ENCODE measurements around the gene UMODL1. TPM values are rescaled to one million over a fixed set of nuclear protein-coding genes. Genes with fewer than 3 reads are reported as not detected.

UMODL1 gene
- total RNA-seq, 1 donor from 2014 or later, result 0.09 TPM

DNA sequence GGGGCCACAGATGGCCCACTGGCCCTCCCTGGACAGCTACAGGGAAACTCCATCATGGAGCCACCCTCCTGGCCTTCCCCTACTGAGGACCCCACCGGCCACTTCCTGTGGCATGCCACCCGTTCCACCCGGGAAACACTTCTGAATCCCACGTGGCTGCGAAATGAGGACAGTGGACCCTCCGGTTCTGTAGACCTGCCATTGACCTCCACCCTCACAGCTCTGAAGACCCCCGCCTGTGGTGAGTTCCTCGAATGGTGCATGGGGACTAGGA is 40.3 kb downstream of the UMODL1 start:
- intact Hi-C loops (cut with micrococcal nuclease), result no loop called here

DNA sequence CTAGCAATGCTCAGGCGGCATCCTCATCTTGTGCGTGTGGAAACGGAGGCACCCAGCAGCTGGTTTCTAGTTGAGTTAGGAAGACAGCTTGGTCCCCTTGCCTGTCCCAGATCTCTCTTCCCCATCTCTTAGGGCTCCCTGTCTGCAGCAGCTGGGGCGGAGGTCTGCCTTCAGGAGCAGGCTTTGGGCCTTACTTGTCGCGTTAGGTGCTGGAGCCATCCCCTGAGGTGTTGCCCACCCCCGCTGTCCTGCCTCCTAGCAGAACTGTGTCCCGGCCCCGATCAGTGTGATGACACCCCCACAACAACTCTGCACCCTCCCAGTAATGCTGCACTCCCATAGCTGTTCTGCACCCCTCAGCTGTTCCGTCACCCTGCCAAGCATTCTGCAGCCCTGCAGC is 40.7 kb downstream of the UMODL1 start:
- intact Hi-C loops (cut with micrococcal nuclease), result no loop called here

DNA sequence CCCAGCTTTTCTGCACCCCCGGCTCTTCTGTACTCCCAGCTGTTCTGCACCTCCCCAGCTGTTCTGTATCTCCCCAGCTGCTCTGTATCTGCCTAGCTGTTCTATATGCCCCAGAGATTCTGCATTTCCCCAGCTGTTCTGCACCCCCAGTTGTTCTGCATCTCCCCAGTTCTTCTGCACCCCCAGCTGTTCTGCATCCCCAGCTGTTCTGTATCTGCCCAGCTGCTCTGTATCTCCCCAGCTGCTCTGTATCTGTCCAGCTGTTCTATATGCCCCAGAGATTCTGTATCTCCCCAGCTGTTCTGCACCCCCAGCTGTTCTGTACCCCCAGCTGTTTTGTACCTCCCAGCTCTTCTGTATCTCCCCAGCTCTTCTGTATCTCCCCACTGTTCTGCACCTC is 41.1 kb downstream of the UMODL1 start:
- intact Hi-C loops (cut with micrococcal nuclease), result no loop called here

DNA sequence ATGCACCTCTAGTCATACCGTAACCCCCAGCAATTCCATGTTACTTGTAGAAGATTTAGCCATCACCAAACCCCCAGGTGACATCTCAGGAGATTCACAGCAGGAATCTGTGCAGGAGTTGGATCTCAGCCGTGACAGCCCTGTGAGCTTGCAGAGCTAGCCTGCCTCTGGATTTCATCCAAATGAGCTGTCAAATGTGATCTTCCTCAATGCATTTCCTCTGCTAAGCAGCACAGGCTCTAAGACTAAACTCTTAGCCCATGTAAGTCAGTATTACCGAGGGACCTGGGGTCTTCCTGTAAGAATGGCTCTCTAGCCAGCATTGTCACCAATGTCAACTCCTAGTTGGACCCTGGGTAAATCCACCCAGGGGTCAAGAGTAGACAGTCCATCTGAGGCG is 41.7 kb downstream of the UMODL1 start:
- intact Hi-C loops (cut with micrococcal nuclease), result no loop called here

DNA sequence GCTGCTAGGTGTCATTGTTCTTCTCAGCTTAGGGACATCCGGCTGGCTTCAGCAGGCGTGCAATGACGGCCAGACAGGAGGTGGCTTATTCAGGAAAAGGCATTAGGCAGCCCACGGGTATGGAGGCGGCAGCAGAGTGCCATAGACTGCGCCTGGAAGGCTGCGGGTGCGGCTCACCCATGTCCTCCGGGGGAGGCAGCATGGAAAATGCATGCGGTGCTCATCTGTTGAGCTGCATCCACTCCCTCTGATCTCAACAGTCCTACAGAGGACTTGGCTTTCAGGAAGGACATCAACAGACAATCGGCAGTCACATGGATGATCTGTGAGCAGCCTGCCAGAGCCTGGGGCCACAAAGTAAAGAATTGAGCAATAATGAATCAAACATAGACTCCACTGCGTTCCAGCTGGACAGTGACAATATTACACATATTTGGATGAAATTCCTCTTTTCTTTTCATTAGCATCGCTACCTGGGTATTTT is 42.9 kb downstream of the UMODL1 start:
- intact Hi-C loops (cut with micrococcal nuclease), result no loop called here

DNA sequence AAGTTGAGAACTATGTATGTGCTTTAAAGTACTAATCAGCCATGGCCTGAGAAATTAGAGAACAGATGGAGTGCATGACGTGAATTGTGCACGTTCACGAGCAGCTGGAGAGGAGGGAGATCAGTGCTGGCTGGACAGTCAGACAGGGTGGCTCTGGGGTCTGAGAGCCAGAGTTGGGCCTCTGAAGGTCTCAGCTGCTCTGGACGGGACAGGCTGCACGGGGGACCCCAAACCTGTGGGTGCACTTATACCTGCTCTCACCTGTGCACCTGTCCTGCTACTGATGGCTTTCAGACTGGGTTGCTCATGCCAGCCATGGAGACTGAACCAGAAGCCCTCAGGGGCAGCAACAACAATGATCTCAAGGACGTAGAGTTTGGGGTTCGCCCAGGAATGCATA is 43.5 kb downstream of the UMODL1 start:
- intact Hi-C loops (cut with micrococcal nuclease), result loop anchor here (5.0 kb wide), 1 partner anchor 237 kb away; the partner anchor contains the start of gene PRDM15

DNA sequence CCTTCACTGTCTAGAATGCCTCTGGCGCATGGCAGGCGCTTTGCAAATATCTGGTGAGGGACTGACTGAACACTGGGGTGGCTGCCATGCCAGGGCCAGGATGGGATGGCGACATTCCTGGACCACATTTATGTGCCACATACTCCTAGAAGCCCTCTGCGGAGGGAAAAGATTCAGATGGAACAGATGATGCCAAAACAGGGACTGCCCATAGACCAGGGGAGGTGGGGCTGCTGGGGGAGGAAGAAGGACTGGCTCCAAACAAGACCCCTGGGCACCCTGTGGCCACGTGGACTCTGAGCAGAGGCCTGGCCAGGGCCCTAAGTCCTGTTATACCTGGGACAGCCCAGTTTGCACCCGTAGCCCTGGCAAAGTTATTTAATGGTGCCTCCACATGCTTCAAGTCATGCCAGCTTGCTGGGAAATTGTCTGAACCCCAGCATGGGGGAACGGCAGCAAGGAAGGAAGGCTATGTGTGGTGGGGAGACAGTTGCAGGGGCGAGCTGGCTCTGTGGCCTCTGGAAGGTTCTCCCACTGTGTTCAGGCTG is 44.1 kb downstream of the UMODL1 start:
- intact Hi-C loops (cut with micrococcal nuclease), result loop anchor here (5.0 kb wide), 1 partner anchor 238 kb away; the partner anchor contains the start of gene PRDM15

DNA sequence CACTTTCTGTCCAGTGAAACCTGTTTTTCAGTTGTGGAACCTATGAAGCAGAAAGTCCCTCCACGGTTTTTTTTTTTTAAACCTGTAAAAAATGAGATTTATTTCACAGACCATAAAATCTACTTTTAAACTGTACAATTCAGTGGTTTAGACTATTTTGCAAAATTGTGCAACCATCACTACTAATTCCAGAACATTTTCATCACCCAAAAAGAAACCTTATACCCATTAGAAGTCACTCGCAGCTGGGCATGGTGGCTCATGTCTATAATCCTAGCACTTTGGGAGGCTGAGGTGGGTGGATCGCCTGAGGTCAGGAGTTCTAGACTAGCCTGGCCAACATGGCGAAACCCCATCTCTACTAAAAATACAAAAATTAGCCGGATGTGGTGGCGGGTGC is 45.4 kb downstream of the UMODL1 start:
- intact Hi-C loops (cut with micrococcal nuclease), result loop anchor here (2.0 to 5.0 kb wide), 2 partner anchors 239 to 506 kb away; partner anchors contain the start of gene PRDM15

DNA sequence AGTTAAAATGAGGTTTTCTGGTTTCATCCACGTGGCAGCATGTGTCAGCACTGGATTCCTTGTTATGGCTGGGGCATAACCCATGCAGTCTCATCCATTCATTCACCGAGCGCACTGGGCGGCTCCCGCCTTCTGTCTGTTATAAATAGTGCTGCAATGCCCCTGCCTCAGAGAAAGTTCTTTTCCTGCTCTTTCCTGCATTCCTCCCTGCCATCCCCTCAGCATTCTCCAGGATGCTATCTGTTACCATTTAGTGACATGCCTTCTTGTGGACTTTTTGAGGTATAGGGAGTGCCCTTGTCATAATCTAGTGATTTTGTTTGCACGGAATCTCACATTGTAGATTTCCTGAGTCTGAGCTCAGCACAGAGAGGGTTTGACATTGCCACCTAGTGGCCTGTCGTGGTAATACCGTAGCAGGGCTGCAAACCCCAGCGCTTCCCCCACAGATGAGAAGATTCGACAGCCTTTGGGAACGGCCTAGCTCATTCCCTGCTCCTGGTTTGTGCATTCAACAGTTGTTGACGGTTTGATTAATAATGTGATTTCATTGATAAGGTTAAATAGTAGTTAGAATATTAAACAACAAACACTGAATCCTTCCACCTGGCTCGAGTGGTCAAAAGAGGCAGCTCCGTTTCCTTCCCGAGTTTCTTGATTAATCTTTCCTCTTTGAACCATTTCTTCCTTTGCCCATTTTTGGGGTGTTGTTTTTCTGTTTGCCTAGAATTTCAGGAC is 46.3 kb downstream of the UMODL1 start:
- intact Hi-C loops (cut with micrococcal nuclease), result loop anchor here (1.0 to 5.0 kb wide), 3 partner anchors 240 to 507 kb away; partner anchors contain the start of gene PRDM15

DNA sequence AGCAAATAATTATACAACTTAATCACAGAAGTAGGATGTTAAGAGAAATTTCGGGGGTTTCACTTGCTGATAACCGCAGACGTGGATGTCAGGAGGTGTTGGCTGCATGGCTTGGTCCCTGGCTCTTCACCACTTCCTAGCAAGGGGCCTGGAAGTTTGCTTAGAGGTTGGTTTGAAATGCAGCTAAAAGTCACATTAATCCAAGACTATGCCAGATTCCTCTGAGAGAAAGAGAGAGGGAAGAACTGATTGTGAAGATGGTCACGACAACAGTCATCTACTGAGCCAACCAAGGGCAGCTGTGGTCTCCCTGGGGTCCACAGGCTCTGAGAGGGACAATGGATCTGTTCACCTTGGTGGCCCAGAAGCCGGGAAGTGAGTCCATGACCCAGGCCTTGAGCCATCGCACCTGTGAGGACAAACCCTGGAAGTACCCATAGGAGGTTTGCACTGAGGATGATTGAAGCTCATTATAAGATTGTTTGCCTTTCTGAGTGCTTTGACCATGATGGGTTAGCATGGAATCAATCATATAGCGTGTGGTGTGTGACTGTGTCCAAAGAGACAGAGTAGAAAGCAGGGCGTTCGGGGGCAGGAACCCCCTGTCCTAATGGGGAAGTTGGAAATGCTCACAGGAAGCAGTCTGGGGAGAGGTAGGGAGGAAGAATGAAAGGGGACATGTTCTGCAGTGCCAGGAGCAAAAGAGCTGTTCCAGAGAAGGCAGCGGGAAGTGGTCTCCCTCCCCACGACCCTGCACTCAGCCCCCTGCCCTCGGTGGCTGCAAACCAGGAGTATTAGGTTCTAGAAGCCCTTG is 47.1 kb downstream of the UMODL1 start:
- intact Hi-C loops (cut with micrococcal nuclease), result loop anchor here (1.0 to 5.0 kb wide), 3 partner anchors 241 to 507 kb away; partner anchors contain the start of gene PRDM15

DNA sequence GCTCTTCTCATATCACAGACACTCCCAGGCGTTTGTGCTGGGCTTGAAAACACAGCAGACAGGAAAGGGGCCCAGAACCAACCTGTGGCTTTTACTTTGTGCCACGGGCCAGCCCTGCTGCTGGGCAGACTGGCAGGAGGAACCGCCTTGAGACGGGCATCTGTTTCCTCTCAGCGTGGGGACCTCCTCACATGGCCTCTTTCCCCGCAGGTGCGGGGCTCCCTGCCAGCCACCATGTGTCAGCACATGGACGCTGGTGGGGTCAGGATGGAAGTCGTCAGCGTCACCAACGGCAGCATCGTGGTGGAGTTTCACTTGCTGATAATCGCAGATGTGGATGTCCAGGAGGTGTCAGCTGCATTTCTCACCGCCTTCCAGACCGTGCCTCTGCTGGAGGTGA is 47.8 kb downstream of the UMODL1 start:
- intact Hi-C loops (cut with micrococcal nuclease), result loop anchor here (5.0 kb wide), 1 partner anchor 242 kb away; the partner anchor contains the start of gene PRDM15

DNA sequence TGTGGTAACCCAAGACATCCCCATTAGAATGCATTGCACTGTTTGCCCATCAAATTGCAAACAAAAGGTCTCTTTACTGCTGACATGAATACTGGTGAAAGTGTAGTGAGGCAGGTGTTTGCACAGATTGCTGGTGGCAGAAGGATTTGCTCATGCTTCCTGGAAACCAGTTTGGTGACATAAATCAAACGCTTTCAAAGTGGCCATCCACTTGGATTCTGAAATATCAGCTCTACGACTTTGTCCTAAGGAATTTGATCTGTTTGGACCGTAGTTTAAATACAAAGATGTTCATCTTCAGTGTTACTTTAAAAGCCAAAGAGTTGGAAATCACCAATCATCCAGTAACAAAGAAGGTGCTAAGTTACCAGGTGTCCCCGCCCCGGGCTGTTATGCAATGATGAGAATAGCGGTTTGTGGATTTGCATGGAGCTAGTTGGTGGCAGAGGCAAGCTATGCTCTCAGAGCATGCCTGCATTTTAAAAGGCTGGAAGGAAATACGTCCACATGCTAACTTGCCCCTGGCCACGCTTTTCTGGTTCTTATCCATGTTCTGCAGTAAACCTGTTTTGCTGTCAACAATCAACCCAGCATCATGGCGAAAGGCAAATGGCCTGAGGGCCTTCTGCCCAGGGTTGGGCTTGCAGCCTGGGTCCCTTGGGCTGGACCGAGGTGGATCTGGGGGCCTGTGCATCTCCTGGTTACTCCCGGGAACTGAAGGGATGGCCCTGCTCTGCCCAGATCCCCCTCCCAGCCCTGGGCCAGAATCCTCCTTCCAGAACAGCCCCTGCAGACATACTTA is 49.2 kb downstream of the UMODL1 start:
- intact Hi-C loops (cut with micrococcal nuclease), result no loop called here

DNA sequence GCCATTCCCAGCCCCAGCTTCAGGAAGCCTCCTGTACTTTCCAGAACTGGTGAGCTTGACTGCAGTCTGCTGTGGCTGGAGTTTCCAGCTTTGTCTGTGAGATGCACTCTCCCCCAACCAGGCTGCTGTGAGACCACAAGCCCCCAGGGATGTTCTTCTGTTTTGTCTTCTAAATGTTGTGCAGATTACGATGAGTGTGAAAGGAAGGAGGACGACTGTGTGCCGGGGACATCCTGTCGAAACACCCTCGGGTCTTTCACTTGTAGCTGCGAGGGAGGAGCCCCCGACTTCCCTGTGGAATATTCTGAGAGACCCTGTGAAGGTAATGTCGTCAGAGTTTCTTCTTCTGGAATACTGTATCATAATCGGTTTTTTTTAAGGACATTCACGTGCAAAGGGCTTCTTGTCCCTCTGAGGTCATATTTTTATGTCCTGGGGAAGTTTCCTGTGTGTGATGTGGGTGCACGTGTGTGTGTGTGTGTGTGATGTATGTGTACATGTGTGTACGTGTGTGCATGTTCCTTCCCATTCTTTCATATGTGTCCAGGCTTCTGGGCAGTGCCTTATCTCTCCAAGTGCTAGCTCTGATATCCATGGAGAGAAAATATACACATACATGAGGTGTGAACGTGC is 49.9 kb downstream of the UMODL1 start:
- intact Hi-C loops (cut with micrococcal nuclease), result no loop called here

DNA sequence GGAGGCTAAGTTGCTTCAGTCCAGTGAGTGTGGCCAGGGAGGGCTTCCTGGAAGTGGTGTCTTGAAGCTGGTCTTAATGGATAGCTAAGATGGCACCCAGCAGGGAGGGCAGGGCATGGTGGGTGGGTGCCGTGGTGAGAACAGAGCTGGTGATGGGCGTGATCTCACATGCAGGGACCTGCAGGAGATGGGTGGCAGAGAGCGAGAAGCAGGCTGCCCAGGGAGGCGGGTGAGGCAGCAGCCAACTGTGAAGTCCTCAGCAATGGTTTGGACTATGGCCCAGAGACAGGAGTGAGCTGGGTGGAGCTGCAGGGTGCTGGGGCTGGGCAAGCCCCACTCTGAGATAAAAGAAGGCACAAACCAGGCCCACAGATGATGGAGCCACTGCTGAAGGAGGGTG is 50.7 kb downstream of the UMODL1 start:
- intact Hi-C loops (cut with micrococcal nuclease), result no loop called here

DNA sequence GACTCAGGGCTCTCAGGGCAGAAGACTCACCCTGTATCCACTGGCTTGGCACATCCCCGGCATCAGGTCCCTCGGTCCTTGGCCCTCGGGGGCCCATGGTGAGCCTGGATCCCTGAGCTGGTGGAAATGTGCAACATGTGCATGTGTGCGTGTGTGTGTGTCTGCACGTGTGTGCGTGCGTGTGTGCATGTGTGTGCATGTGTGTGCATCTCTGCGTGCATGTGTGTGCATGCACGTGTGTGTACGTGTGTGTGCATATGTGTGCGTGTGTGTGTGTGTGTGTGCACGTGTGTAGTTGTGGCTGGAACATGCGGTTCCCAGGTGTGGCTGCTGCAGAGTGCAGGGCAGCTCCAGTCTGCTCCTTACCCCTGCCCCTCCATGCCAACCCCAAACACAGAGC is 51.3 kb downstream of the UMODL1 start:
- intact Hi-C loops (cut with micrococcal nuclease), result no loop called here

DNA sequence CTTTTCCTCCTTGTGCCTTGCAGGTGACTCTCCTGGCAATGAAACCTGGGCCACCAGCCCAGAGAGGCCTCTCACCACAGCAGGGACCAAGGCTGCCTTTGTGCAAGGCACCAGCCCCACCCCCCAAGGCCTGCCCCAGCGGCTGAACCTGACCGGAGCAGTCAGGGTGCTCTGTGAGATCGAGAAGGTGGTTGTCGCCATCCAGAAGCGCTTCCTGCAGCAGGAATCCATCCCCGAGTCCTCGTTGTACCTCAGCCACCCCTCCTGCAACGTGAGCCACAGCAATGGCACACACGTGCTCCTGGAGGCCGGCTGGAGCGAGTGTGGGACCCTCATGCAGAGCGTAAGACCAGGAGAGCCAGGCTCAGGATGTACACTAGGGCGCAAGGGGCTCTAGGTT is 51.7 kb downstream of the UMODL1 start:
- intact Hi-C loops (cut with micrococcal nuclease), result no loop called here

DNA sequence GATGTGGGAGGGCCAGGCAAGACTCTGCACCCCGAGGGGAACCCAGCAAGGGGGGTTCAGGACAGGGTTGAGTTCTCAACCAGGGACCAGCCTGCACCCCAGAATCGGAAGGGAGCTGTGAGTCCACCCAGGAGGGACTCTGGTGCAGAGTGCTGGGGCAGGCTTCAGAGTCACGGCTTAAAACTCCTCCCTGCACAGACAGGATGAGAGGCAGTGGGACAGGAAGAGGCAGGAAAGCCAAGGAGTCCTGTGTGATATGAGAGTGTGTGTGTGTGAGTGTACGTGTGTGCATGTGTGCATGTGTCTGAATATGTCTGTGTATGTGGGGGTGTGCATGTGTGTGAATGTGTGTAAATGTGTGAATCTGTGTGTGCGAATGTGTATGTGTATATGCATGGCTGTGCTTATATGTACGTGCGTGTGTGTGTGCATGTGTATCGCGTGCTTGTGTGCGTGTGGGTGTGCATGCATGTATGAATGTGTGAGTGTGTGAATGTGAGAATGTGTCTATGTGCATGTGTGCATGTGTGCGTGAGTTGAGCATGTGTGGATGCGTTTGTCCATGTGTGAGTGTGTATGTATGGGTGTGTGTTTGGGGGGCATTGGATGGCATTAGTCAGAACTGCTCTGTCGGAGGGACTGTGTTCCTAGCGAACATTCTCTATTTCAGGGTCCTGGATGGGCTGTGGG is 52.2 kb downstream of the UMODL1 start:
- intact Hi-C loops (cut with micrococcal nuclease), result no loop called here

DNA sequence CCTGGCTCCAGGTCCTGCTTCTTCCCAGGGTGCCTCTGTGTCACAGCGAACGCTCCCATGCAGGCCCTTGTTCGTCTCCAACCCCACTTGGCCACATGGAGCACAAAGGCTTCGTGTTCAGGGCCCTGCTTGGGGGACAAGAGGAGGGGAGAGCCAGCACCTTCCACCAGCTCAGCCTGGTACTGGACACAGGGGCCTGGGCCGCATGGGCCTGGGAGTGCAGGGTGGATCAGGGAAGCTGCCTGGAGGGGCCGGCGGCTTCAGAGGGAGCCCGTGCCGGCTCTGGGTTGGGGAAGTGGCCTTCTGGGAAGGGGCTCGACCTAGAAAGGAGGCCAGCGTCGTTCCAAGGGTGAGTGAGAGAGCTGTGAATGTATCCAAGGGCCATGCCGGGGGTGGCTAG is 53.0 kb downstream of the UMODL1 start:
- intact Hi-C loops (cut with micrococcal nuclease), result no loop called here

DNA sequence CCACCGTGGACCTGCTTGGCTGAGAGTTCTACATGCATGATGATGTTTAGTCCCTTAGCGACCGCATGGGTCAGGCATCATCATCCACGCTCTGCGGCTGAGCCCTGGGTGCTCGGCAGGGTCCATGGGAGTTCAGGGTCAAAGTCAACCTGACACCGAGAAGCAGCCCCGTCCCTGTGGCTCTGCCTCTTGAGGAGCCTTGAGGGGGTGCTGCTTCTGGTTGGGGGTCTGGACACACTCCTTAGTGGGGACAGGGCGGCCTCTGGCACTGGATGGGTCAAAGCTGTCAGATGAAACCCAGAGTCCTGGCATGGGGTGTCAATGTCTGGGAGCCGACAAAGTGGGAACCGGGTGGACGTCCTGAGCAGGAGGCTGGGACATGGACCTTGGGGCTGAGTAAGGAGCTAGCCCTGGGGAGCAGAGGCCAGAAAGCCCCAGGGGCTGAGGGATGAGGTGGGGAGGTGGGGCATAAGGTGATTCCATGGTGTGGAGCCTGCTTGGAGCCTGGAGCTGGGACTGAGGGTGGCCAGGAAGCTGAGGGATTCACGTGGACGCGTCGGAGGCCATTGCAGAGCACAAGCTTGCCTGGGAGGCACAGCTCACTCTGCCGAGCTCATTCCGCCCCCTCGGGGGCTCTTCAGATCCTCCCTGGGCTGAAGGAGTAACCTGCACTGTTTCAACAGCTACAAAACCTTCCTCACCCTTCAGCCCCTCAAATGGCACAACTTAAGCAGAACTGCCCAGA is 53.9 kb downstream of the UMODL1 start:
- intact Hi-C loops (cut with micrococcal nuclease), result no loop called here
